Naive B cell (primary cell): ENCODE data around the gene RPL29. TPM values are rescaled to one million over a fixed set of nuclear protein-coding genes. Genes with fewer than 3 reads are reported as not detected.
"Not testable (repeated sequence)": the region's sequence is repeated elsewhere in the genome, so short reads cannot be mapped to it uniquely, and the experiment has no call there.

Experiments used
- ATAC-seq, 2 donors: fragments of 150-1000 bp; cut with Tn5 transposase; 2 replicates each; pipeline ENCODE4 v1.10.0; 2021; ENCODE audit warnings: low read depth in 2 of 2, mild to moderate bottlenecking in 2 of 2, moderate library complexity in 2 of 2
- DNase-seq: peaks from one replicate; pipeline ENCODE4 v3.0.0; 2022
- H3K27ac Mint-ChIP-seq, 6 donors: one replicate each; pipeline ENCODE4 v1.8.0; 2020 to 2022; ENCODE audit warnings: mild to moderate bottlenecking in 6 of 6, mixed read lengths in 6 of 6, moderate library complexity in 5 of 6, inconsistent platforms in 2 of 6
- H3K27me3 Mint-ChIP-seq, 3 donors: one replicate each; pipeline ENCODE4 v1.8.0; 2021 to 2022; ENCODE audit warnings: mixed read lengths in 3 of 3, mild to moderate bottlenecking in 1 of 3
- H3K36me3 Mint-ChIP-seq, 2 donors: one replicate each; pipeline ENCODE4 v1.8.0; 2020 to 2022; ENCODE audit warnings: mixed read lengths in 2 of 2, inconsistent platforms in 1 of 2, mild to moderate bottlenecking in 1 of 2
- H3K4me1 Mint-ChIP-seq, 3 donors: one replicate each; pipeline ENCODE4 v1.8.0; 2020 to 2022; ENCODE audit warnings: mixed read lengths in 3 of 3, inconsistent platforms in 1 of 3, mild to moderate bottlenecking in 1 of 3, moderate library complexity in 1 of 3
- H3K4me3 Mint-ChIP-seq, 8 donors: one replicate each; pipeline ENCODE4 v1.8.0; 2020 to 2022; ENCODE audit warnings: mild to moderate bottlenecking in 8 of 8, mixed read lengths in 8 of 8, moderate library complexity in 8 of 8, inconsistent platforms in 2 of 8
- H3K9me3 Mint-ChIP-seq, 7 donors: one replicate each; pipeline ENCODE4 v1.8.0; 2020 to 2022; ENCODE audit warnings: mixed read lengths in 7 of 7, mild to moderate bottlenecking in 5 of 7, inconsistent platforms in 2 of 7, moderate library complexity in 1 of 7
- polyA plus RNA-seq, 6 donors: library from polyadenylated mRNA; unstranded; fragments of 300-500 nt; fragmentation: Illumina TruSeq; gene quantifications; one replicate each; pipeline ENCODE4 v1.2.3, GENCODE V29; 2021; ENCODE audit warnings: low read depth in 6 of 6

RPL29 gene
- polyA plus RNA-seq, 6 donors from 2014 or later: 871 to 1,582 (median 1,414) TPM

DNA sequence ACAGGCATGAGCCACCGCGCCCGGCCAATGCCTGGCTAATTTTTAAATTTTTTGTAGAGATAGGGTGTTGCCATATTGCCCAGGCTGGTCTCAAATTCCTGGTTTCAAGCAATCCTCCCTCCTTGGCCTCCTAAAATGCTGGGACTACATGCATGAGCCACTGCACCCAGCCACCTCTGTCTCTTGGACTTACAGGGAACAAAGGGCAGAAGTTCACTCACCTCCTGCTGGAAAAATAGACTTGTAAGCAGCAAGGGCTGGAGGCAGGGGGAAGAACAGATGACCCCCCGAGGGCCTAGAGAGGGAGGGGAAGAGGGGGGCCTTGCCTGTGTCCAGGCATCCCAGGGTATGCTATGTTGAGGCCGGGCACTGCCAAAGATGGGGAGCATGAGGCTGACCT, 38.5 kb upstream of the RPL29 start:
- ATAC-seq (no peak), DNase-seq (no peak)
- Mint-ChIP-seq H3K27me3 (peaks cover 0 to under 1% (median 0%) of the 10 kb centered on the region in 3 donors), H3K36me3 (no peaks in the 10 kb centered on the region), H3K27ac (peak overlapping the region in 1 of 6 donors; percentile 50), H3K9me3 (no peaks in the 10 kb centered on the region), H3K4me3 (no peak overlapping the region), H3K4me1 (no peaks in the 10 kb centered on the region)

- not testable (repeated sequence) for ATAC-seq, DNase-seq, H3K4me1 Mint-ChIP-seq, H3K4me3 Mint-ChIP-seq, H3K36me3 Mint-ChIP-seq, H3K27ac Mint-ChIP-seq, H3K27me3 Mint-ChIP-seq, H3K9me3 Mint-ChIP-seq
Observed at GRCh38 chr3:52033748-52034147, 38.1 kb upstream of the RPL29 start.

GRCh38 chr3:52032702-52033408, 37.2 kb upstream of the RPL29 start:
- Mint-ChIP-seq H3K27ac (no peak overlapping the region), H3K27me3 (peaks cover 0 to 4% (median 0%) of the 10 kb centered on the region in 3 donors), H3K36me3 (no peaks in the 10 kb centered on the region), H3K4me1 (no peaks in the 10 kb centered on the region), H3K9me3 (no peaks in the 10 kb centered on the region), H3K4me3 (no peak overlapping the region)
- ATAC-seq (no peak), DNase-seq (no peak)

DNA sequence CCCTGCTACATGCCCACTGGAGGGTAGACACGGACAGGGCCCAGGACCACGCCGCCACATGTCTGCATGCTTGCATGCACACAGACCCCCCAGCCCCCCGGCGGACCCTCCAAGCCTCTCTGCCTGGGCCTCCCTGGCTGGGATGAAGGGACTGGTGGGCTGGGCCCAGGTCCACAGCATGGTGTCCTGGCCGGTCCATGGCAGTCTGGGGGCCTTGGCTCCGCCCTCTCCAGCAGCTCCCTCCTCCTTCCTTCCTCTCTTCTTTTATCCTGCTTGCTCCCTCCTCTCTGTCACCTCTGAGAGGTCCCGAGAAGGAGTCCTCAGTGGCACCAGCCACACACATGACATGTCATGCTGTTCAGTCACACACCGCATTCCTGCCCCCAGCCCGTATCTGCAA, 36.2 kb upstream of the RPL29 start:
- ATAC-seq (no peak), DNase-seq (no peak)
- peaks cover 0 to 6% (median 0%) of the 10 kb centered on the region in 3 donors for H3K27me3 Mint-ChIP-seq
- peak overlapping the region in 1 of 6 donors; percentile 84 for H3K27ac Mint-ChIP-seq
- H3K4me3 Mint-ChIP-seq: no peak overlapping the region
- H3K4me1 Mint-ChIP-seq: no peaks in the 10 kb centered on the region
- H3K9me3 Mint-ChIP-seq: no peaks in the 10 kb centered on the region
- H3K36me3 Mint-ChIP-seq: no peaks in the 10 kb centered on the region

GRCh38 chr3:52030714-52031310, 35.1 kb upstream of the RPL29 start:
- Mint-ChIP-seq H3K27ac (no peak overlapping the region), H3K4me3 (no peak overlapping the region), H3K36me3 (no peaks in the 10 kb centered on the region), H3K4me1 (no peaks in the 10 kb centered on the region), H3K9me3 (no peaks in the 10 kb centered on the region), H3K27me3 (peaks cover 0 to 6% (median 0%) of the 10 kb centered on the region in 3 donors)
- ATAC-seq: no peak
- DNase-seq: no peak

- Mint-ChIP-seq H3K4me1 (peaks cover 0 to 4% (median under 1%) of the 10 kb centered on the region in 3 donors), H3K27me3 (peaks cover 0 to 6% (median 0%) of the 10 kb centered on the region in 3 donors), H3K36me3 (no peaks in the 10 kb centered on the region), H3K27ac (no peak overlapping the region), H3K9me3 (no peaks in the 10 kb centered on the region), H3K4me3 (no peak overlapping the region)
- no peak for ATAC-seq
- DNase-seq: no peak
Observed at GRCh38 chr3:52029535-52029934, 33.8 kb upstream of the RPL29 start.

DNA sequence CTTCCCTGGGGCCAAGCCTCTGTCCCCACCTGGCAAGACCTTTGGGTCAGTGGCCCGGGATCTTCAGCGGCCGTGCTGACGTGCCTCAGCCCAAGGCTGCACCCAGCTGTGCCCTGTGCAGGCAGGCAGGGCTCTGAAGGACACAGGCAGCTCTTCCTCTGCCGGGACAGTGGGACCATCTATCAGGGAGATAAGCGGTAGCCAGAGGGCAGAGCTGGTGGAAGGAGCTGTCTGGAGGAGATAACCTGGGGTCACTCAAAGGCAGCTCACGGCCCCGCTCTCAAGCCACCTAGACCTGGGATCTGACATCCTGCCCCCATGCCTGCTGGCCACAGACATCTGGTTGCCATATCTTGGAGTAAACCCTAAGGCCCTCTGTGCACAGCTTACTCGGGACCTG, 33.4 kb upstream of the RPL29 start:
- peaks cover 2 to 9% (median 5%) of the 10 kb centered on the region in 3 donors for H3K4me1 Mint-ChIP-seq
- ATAC-seq (no peak), DNase-seq (no peak)
- H3K4me3 Mint-ChIP-seq: no peak overlapping the region
- no peak overlapping the region for H3K27ac Mint-ChIP-seq
- no peaks in the 10 kb centered on the region for H3K9me3 Mint-ChIP-seq
- H3K27me3 Mint-ChIP-seq: peaks cover 0 to 6% (median 0%) of the 10 kb centered on the region in 3 donors
- H3K36me3 Mint-ChIP-seq: no peaks in the 10 kb centered on the region

GRCh38 chr3:52028572-52028971, 32.9 kb upstream of the RPL29 start:
- Mint-ChIP-seq H3K27ac (no peak overlapping the region), H3K36me3 (no peaks in the 10 kb centered on the region), H3K9me3 (no peaks in the 10 kb centered on the region), H3K4me1 (peaks cover 7 to 14% (median 10%) of the 10 kb centered on the region in 3 donors), H3K27me3 (peaks cover 0 to 6% (median 0%) of the 10 kb centered on the region in 3 donors), H3K4me3 (no peak overlapping the region)
- DNase-seq (no peak), ATAC-seq (no peak)

GRCh38 chr3:52026041-52026440, 30.3 kb upstream of the RPL29 start:
- ATAC-seq (no peak), DNase-seq (no peak)
- H3K4me3 Mint-ChIP-seq: peak overlapping the region in 1 of 8 donors; percentile 21
- peaks cover 0 to 6% (median 0%) of the 10 kb centered on the region in 3 donors for H3K27me3 Mint-ChIP-seq
- H3K9me3 Mint-ChIP-seq: no peaks in the 10 kb centered on the region
- H3K4me1 Mint-ChIP-seq: peaks cover 14 to 20% (median 14%) of the 10 kb centered on the region in 3 donors
- H3K27ac Mint-ChIP-seq: peak overlapping the region in 2 of 6 donors; percentile 74 to 78
- H3K36me3 Mint-ChIP-seq: no peaks in the 10 kb centered on the region

DNA sequence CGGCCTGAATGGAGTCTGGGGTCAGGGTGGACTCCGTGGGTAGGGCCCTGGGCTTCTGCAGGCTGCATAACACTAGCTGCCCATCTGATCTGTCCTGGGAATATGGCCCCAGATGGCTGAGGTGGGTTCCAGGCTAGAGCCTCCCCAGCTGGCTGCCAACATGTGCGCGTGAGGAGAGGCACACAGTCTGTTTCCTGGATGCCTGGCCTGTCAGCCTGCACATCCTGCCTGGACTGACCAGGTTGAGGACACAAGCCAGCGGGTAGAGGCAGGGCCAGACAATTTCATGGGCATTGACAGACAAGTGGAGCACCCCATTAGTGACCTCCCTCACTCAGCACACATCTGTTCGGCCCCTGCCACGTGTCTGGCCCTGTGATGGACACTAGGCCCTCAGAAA, 29.8 kb upstream of the RPL29 start:
- no peaks in the 10 kb centered on the region for H3K36me3 Mint-ChIP-seq
- no peak overlapping the region for H3K4me3 Mint-ChIP-seq
- peaks cover 0 to 6% (median 0%) of the 10 kb centered on the region in 3 donors for H3K27me3 Mint-ChIP-seq
- no peak for DNase-seq
- H3K9me3 Mint-ChIP-seq: no peaks in the 10 kb centered on the region
- peaks cover 14 to 20% (median 14%) of the 10 kb centered on the region in 3 donors for H3K4me1 Mint-ChIP-seq
- no peak for ATAC-seq
- H3K27ac Mint-ChIP-seq: peak overlapping the region in 1 of 6 donors; percentile 22

DNA sequence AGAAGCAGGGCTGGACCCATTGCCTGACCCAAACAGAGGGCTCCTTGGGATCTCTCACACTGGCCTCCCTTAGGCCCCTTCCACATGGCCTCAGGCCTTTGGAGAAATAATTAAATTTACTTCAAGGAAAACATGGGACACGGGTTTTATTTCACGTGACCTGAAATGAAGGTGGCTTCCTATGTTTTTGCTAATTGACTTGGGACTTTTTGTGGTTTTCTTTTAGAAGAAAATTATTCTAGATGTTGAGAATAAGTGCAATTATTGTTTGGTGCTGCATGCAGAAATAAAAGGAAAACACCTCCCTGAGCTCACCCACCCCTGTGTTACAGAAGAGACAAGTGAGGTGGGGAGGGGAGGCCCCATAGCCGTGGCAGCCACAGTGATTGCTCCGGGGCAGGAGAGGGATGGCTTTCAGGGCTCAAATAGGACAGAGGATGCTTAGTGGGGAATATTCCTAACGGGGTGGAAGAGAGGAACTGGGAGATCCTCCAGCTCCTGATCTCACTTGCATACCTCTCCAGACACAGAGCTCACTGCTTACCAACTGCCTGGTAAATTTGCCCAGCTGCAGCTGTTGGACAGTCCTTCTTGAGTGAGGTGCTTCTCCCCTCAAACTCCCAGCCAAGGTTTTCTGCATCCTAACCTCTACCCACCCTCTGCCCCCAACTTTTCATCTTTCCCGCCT, 29.2 kb upstream of the RPL29 start:
- no peak overlapping the region for H3K4me3 Mint-ChIP-seq
- H3K4me1 Mint-ChIP-seq: peaks cover 14 to 20% (median 14%) of the 10 kb centered on the region in 3 donors
- DNase-seq: no peak
- ATAC-seq: no peak
- H3K27ac Mint-ChIP-seq: peak overlapping the region in 2 of 6 donors; percentile 19 to 22
- H3K9me3 Mint-ChIP-seq: no peaks in the 10 kb centered on the region
- peaks cover 0 to 6% (median 0%) of the 10 kb centered on the region in 3 donors for H3K27me3 Mint-ChIP-seq
- H3K36me3 Mint-ChIP-seq: no peaks in the 10 kb centered on the region

DNA sequence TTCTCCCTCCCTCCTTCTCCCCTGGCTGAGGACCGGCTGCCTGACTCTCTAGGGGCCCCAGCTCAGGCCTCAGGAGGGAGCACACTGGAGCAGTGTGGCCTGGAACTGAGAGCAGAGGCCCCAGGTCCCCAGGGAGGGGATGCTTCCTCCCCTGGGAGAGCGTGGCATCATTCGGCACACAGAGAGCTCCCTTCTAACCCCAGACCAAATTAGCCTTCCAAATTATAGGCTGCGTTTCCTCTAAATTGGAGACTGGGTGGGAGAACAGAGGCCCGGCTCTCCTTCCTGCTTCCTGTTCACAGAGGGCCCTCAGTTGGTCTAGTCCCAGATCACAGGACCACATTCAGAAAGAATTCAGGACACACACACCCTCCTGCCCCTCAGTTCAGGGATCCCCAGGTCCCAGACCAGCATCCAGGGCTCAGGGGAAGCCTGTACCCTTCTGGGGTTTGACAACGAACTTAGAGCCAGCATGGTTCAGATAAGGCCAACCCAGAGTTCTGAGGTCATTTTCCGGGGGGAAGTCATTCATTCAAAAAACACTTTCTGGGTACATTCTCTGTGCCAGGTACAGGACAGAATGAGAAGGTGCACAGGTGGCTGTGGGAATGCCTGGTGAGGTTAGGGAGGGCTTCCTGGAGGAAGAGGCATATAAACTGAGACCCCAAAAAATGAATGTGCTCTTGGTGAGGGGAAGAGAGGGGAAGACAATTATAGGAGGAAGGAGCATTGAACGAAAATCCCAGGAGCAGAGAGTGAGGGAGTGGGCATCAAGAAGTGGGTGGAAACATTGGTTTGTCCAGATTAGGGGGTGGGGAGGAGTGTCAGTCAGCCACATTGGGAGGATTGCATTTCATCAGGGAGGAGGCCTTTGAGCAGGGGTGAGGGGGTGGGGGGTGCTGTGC, 28.4 kb upstream of the RPL29 start:
- peak overlapping the region in 1 of 6 donors; percentile 24 for H3K27ac Mint-ChIP-seq
- no peaks in the 10 kb centered on the region for H3K36me3 Mint-ChIP-seq
- peaks cover 0 to 6% (median 0%) of the 10 kb centered on the region in 3 donors for H3K27me3 Mint-ChIP-seq
- no peaks in the 10 kb centered on the region for H3K9me3 Mint-ChIP-seq
- peaks cover 14 to 20% (median 14%) of the 10 kb centered on the region in 3 donors for H3K4me1 Mint-ChIP-seq
- H3K4me3 Mint-ChIP-seq: peak overlapping the region in 3 of 8 donors; percentile 6 to 15 (median 12)
- DNase-seq (no peak), ATAC-seq (peak; percentile 61 to 64)
